DND-41 (cell line): ENCODE results near the gene TUBA3C.
A peak's percentile ranks its signal among the peaks of the same experiment; 100 is the strongest.

ENCODE experiments used
- CTCF ChIP-seq: IDR thresholded peaks from 2 replicates; pipeline ENCODE4 v1.5.1; 2012; ENCODE audit warnings: borderline replicate concordance, low read length, moderate library complexity, mild to moderate bottlenecking; ENCODE audit not compliant: poor library complexity, severe bottlenecking; ENCODE audit errors: extremely low read depth
- EZH2 ChIP-seq: IDR thresholded peaks from 3 replicates; pipeline ENCODE4 v1.6.1; 2012; ENCODE audit warnings: borderline replicate concordance, low read depth, mild to moderate bottlenecking, moderate library complexity, low read length, inconsistent platforms; ENCODE audit not compliant: severe bottlenecking

GRCh38 chr13:19153782-19154450, 27.7 kb downstream of the TUBA3C start:
- peak; percentile 15 for TF ChIP-seq CTCF
- TF ChIP-seq EZH2: no peak
